GM12872 (cell line): Measurements from ENCODE around the gene BRD2.

ENCODE experiments used
- TF ChIP-seq, protein P1 (sequence below): IDR thresholded peaks from 3 replicates; pipeline ENCODE4 v1.5.1; 2011; ENCODE audit warnings: low read depth, mild to moderate bottlenecking, low read length, moderate library complexity; ENCODE audit not compliant: insufficient read depth

Gene BRD2

DNA sequence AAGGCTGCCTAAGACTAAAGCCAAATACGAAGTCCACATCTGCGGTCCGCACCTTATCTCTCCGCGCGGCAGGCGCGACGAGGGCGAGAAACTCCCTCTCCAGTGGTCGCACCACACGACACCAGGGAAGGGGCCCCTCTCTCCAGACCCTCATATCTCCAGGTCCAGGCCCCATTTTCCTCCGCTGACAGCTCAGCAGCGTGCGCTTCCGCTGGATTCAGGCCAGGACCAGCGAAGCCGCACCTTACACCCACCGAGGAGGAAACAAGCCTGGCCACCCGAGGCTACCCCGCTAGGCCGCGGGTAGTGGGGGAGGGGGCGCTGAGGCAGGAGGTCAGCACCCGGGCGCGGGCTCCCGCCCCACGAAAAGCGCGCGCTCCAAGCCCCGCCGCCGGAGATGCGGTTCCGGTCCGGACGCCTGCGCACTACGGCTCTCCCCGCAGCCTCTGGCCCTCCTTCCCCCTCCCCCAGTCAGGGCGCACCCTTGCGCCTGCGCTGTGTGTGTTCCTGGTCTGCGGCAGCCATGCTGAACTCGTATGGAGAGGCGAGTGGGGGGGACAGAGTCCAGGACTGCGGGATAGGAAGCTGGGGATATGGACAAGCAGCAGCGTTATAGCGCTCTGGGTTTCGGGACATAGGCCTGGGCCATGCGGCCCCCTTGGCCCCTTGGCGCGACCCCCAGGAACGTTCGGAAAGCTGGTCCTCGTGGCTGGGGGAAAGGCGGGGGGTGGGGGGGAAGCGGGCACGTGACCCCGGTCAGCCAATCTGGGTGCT lies at the start of gene BRD2:
BRD2 (plus strand) TSS at position 502 of the 774 bp plus-strand sequence. CDS start 4,305 bp downstream, outside the sequence.
- TF ChIP-seq, protein P1, sequence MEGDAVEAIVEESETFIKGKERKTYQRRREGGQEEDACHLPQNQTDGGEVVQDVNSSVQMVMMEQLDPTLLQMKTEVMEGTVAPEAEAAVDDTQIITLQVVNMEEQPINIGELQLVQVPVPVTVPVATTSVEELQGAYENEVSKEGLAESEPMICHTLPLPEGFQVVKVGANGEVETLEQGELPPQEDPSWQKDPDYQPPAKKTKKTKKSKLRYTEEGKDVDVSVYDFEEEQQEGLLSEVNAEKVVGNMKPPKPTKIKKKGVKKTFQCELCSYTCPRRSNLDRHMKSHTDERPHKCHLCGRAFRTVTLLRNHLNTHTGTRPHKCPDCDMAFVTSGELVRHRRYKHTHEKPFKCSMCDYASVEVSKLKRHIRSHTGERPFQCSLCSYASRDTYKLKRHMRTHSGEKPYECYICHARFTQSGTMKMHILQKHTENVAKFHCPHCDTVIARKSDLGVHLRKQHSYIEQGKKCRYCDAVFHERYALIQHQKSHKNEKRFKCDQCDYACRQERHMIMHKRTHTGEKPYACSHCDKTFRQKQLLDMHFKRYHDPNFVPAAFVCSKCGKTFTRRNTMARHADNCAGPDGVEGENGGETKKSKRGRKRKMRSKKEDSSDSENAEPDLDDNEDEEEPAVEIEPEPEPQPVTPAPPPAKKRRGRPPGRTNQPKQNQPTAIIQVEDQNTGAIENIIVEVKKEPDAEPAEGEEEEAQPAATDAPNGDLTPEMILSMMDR, result no peak

DNA sequence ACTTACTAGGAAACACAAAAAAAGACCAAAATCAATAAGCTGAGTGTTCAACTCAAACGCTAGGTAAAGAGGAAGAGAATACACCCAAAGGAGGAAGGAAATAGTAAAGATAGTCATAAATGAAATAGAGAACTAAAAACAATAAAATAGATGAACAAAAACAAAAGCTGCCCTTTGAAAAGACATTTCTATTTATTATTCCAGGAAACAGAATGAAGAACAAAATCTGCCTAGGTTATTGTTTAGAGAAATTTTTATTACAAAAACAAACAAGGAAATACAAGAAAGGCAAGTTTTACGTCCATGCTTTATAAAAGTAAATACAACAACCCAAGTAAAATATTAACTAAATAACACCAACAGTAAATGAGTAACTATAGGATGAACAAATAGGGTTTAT lies 47.7 kb upstream of the BRD2 start:
- TF ChIP-seq, protein P1, result no peak

DNA sequence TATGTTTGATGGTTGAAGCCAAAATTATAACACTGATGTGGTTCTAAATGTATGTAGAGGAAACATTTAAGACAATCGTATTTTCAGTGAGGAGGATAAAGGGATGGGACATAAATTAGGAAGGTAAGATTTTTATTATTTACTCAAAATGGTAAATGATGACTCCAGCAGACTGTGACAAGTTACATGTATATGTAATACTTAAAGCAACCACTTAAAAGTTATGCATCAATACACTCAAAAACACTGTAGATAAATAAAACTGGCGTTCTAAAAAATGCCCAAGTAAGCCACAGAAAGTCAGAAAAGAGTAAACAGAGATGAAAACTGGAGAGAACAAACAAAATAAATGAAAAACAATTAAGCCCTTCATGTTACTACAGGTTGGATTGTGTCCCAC lies 46.3 kb upstream of the BRD2 start:
- TF ChIP-seq, protein P1, result no peak

DNA sequence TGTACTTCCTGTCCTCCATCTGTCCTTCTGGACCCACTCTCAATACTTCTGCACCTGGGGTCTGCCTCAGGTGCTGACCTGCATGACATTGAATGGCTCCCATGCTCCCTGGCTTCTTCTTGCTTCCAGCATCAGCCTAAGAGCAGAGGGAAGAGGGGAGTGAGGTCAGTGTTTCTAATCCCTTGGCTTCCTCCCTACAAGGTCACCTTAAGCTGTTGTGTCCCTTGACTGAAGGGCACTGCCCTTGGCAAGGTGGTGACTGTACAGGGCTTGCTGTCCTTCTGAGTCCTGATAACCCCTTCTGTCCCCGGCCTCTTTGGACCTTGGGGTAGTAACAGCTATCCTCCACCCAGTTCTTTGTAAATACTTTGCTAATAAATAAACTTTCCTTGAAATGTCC lies 37.2 kb upstream of the BRD2 start:
- TF ChIP-seq, protein P1, result no peak

DNA sequence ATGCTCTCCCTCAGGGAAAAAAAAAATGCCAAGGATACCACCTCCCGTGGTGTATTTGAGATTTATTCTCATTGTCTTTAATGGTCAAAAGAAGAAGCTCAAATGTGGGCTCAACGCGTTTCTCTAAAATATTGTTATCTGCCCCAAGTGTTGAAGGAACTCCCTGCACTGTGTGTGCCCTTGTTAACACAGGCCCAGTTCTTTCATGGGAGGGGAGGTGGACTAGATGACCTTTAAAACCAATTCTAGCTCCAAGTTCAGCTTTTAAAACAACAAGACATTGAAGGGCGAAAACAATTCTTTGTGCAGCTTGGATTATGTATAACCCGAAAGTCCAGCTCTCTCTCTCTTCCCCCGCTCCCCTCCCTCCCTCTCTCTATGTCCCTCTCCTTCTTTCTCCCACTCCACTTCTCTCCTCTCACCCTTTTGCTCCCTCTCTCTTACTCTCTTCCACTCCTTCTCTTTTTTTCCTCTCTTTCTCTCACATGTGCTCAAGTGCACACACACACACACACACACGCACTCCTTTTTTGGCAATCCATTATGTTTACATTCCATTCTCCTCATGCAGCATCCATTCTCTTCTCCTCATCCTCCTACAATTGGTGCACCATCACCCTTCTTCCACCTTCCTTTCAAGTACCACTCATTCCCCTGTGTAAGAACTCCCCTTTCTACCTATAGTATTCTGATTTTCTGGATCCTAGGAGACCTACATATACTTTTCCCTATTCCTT lies 36.1 kb upstream of the BRD2 start:
- TF ChIP-seq, protein P1, result no peak

DNA sequence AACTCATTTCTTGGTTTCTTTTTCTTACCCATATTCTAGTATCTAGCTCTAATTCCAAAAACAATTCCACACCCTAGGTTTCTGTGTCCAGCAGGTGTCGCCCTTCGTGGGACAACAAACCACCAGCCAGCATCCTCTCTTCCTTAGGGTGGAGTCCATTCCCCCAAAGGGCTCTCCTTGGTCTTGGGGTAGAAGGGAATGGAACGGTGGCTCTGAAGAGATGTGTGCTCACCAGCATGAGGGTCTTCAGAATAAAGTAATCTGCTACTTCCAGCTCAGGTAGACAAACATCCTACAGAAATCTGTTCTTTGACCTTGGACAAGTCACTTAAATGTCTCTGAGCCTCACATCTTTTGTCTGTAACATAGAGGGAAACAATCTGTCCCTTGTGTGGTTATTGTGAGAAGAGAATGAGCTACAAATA lies 34.7 kb upstream of the BRD2 start:
- TF ChIP-seq, protein P1, result peak; percentile 76

DNA sequence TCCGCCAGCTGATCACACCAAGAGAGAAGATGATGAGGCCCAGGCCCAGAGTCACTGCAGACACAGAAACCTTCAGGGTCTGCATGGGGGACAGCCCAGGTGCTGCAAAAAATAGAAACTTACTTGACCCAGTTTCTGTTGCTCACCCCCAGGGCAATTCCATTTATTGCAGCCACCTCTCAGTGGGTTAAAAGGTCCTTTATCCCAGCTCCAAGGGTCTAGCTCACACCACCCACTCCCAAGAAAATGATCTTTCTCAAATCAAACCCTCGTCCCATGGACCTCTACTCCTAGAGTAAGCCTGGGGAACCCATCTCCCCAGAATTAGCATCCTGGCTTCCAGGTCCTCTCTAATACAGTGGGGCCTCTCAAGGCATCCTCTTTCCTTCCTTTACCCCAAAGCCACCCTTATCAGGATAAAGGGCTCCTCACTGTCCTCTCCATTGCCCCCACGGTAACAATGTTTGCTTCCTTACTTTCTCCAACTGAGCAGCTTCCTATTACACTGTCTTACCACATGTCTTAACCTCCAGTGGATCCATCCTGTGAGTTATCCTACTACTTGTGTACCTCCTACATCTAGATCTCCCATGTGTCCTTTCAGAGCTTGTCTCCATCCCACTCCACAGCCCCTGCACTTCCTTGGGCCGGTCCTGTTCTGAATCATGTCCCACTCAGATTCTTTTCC lies 32.7 kb upstream of the BRD2 start:
- TF ChIP-seq, protein P1, result no peak
